HFF-Myc (cell line): ENCODE data around the gene ANK2.

Experiments
- DNase-seq: peaks from one replicate; pipeline ENCODE4 v3.0.0-alpha.2; 2011; ENCODE audit warnings: low read depth; ENCODE audit errors: extremely low read depth
- H3K4me3 ChIP-seq: replicated peaks from 2 replicates; pipeline ENCODE4 v1.5.1; 2011; ENCODE audit warnings: low read depth, mild to moderate bottlenecking, control low read depth, low read length
- CTCF ChIP-seq: IDR thresholded peaks from 2 replicates; pipeline ENCODE4 v1.5.1; 2012; ENCODE audit warnings: mild to moderate bottlenecking, low read depth, low read length, control low read depth; ENCODE audit errors: missing control alignments

ANK2 gene

GRCh38 chr4:113043591-113043990, 5.9 kb upstream of the ANK2 start:
- H3K4me3 ChIP-seq, result no peak overlapping the region
- DNase-seq, result no peak
- no peak for TF ChIP-seq CTCF

GRCh38 chr4:113050371-113050755, 910 bp downstream of the ANK2 start:
- no peak for DNase-seq
- H3K4me3 ChIP-seq, result no peak overlapping the region
- no peak for TF ChIP-seq CTCF

GRCh38 chr4:113050837-113051236, 1.4 kb downstream of the ANK2 start:
- H3K4me3 ChIP-seq, result no peak overlapping the region
- TF ChIP-seq CTCF, result no peak
- no peak for DNase-seq

- no peak for TF ChIP-seq CTCF
- DNase-seq, result no peak
- no peak overlapping the region for H3K4me3 ChIP-seq
These were observed 1.9 kb downstream of the ANK2 start for GRCh38 chr4:113051361-113051760.

GRCh38 chr4:113052379-113052951, 3.0 kb downstream of the ANK2 start:
- DNase-seq, result no peak
- H3K4me3 ChIP-seq, result no peak overlapping the region
- no peak for TF ChIP-seq CTCF

- no peak overlapping the region for H3K4me3 ChIP-seq
- TF ChIP-seq CTCF, result no peak
- DNase-seq, result no peak
These were observed 4.4 kb downstream of the ANK2 start for GRCh38 chr4:113053883-113054282.

- DNase-seq, result no peak
- H3K4me3 ChIP-seq, result no peak overlapping the region
- TF ChIP-seq CTCF, result no peak
These were observed 6.9 kb downstream of the ANK2 start for GRCh38 chr4:113056318-113056717.
